Sigmoid colon (tissue), 7 donors: Measurements from ENCODE around the gene SPEM3. TPM values are rescaled to one million over a fixed set of nuclear protein-coding genes. Genes with fewer than 3 reads are reported as not detected.

Experiments
- DNase-seq: peaks from one replicate; pipeline ENCODE4 v3.0.0-alpha.2; 2019
- H3K27ac ChIP-seq, 4 donors: fragments of 200-600 bp; sonication (generic); one replicate each; pipeline ENCODE4 v1.5.1; 2016 to 2019; ENCODE audit warnings: mild to moderate bottlenecking in 1 of 4
- H3K27me3 ChIP-seq, 3 donors: fragments of 200-600 bp; sonication (generic); one replicate each; pipeline ENCODE4 v1.5.1; 2019; ENCODE audit warnings: mild to moderate bottlenecking in 1 of 3
- H3K36me3 ChIP-seq, 4 donors: fragments of 200-600 bp; sonication (generic); one replicate each; pipeline ENCODE4 v1.5.1; 2016 to 2019
- H3K4me1 ChIP-seq, 4 donors: fragments of 200-600 bp; sonication (generic); one replicate each; pipeline ENCODE4 v1.5.1; 2017 to 2019
- H3K4me3 ChIP-seq, 4 donors: fragments of 200-600 bp; sonication (generic); one replicate each; pipeline ENCODE4 v1.5.1; 2017 to 2019; ENCODE audit warnings: mild to moderate bottlenecking in 2 of 4, moderate library complexity in 1 of 4
- H3K9me3 ChIP-seq, 4 donors: fragments of 200-600 bp in 3 of 4; sonication (generic) in 3 of 4; one replicate each; pipeline versions ENCODE4 v1.5.1 to v1.6.1; 2013 to 2019
- CTCF ChIP-seq, 4 experiments: fragments of 450-650 bp in 3 of 4; fragments of 200-600 bp in 1 of 4; IDR thresholded peaks; one replicate each; pipeline ENCODE4 v1.5.1; 2016 to 2019; ENCODE audit warnings: antibody characterized with exemption in 4 of 4, mild to moderate bottlenecking in 3 of 4, moderate library complexity in 2 of 4
- EP300 ChIP-seq, 4 donors: sonication (generic); formaldehyde crosslinking; IDR thresholded peaks; one replicate each; pipeline ENCODE4 v1.6.1; 2017; ENCODE audit warnings: antibody characterized with exemption in 4 of 4
- POLR2A ChIP-seq, 2 donors: fragments of 450-650 bp; IDR thresholded peaks; one replicate each; pipeline ENCODE4 v1.6.1; 2016; ENCODE audit warnings: antibody characterized with exemption in 2 of 2, mild to moderate bottlenecking in 2 of 2, moderate library complexity in 2 of 2
- POLR2AphosphoS5 ChIP-seq, 4 donors: sonication (generic); formaldehyde crosslinking; IDR thresholded peaks; one replicate each; pipeline ENCODE4 v1.6.1; 2017; ENCODE audit warnings: antibody characterized with exemption in 4 of 4
- whole genome bisulfite sequencing, 2 donors: extraction: QIAGEN DNeasy Blood & Tissue Kit; methylation state at CpG; one replicate each; pipeline ENCODE4 v1.1.7; 2013; 5-methylcytosine and 5-hydroxymethylcytosine counted together
- intact Hi-C: fragments of 100-400 bp; cut with DNase I; formaldehyde crosslinking; loops from one replicate; pipeline ENCODE4 v1.15.1; 2023
- polyA plus RNA-seq, 3 donors: library from polyadenylated mRNA; stranded (reverse); fragments of 200-250 nt; gene quantifications; one replicate each; pipeline ENCODE4 v1.2.3, GENCODE V29; 2013
- total RNA-seq, 4 donors: library from RNA; depleted of rRNA; stranded (reverse); fragments of >200 nt; gene quantifications; one replicate each; pipeline ENCODE4 v1.1.0, GENCODE V29; 2016
- donor health status: healthy with polysubstance abuse.
- donor health status: Bipolar disorder and iron deficiency.
- donor health status: healthy.

The SPEM3 gene
- total and polyA plus RNA-seq, 7 donors, result not detected

- DNase-seq, result peak; percentile 92
- TF ChIP-seq POLR2AphosphoS5 (IDR thresholded peaks at IDR 0.05), result peak; percentile 61 to 84 (median 72)
- no peak for TF ChIP-seq CTCF (IDR thresholded peaks at IDR 0.05)
- TF ChIP-seq EP300 (IDR thresholded peaks at IDR 0.05), result peak in 1 of 4 donors; percentile 50
- no peak for TF ChIP-seq POLR2A (IDR thresholded peaks at IDR 0.05)
- Histone ChIP-seq H3K4me1 (peaks cover 0 to 73% (median 56%) of the 10 kb centered on the region in 4 donors), H3K9me3 (no peaks in the 10 kb centered on the region), H3K27me3 (no peaks in the 10 kb centered on the region), H3K36me3 (no peaks in the 10 kb centered on the region), H3K4me3 (no peak overlapping the region), H3K27ac (peak overlapping the region; percentile 94 to 100 (median 100))
- WGBS, 2 donors, result 75 to 81% methylated on average over 15 of the region's 15 CpGs
- intact Hi-C loops, result loop anchor here (2.0 kb wide), 3 partner anchors 19 to 71 kb away; partner anchors contain the start of gene TMEM256
Observed at GRCh38 chr17:7475764-7476422, 47.2 kb downstream of the SPEM3 start.

GRCh38 chr17:7476494-7476893 lies 47.8 kb downstream of the SPEM3 start:
- Histone ChIP-seq H3K27me3 (no peaks in the 10 kb centered on the region), H3K36me3 (no peaks in the 10 kb centered on the region), H3K27ac (peak overlapping the region; percentile 94 to 100 (median 100)), H3K4me3 (no peak overlapping the region), H3K9me3 (no peaks in the 10 kb centered on the region), H3K4me1 (peaks cover 0 to 73% (median 55%) of the 10 kb centered on the region in 4 donors)
- 38 to 48% methylated on average over 3 of the region's 3 CpGs for WGBS, 2 donors
- TF ChIP-seq EP300 (IDR thresholded peaks at IDR 0.05), result no peak
- no peak for TF ChIP-seq POLR2A (IDR thresholded peaks at IDR 0.05)
- TF ChIP-seq CTCF (IDR thresholded peaks at IDR 0.05), result no peak
- TF ChIP-seq POLR2AphosphoS5 (IDR thresholded peaks at IDR 0.05), result no peak
- DNase-seq, result no peak
- intact Hi-C loops, result loop anchor here (2.0 kb wide), 3 partner anchors 20 to 72 kb away; partner anchors contain the start of gene TMEM256

- WGBS, 2 donors, result 92% methylated on average over 5 of the region's 5 CpGs
- no peak for DNase-seq
- Histone ChIP-seq H3K27ac (peak overlapping the region; percentile 94 to 100 (median 100)), H3K4me3 (peak overlapping the region in 3 of 4 donors; percentile 61 to 100 (median 95)), H3K9me3 (no peaks in the 10 kb centered on the region), H3K4me1 (peaks cover 0 to 73% (median 55%) of the 10 kb centered on the region in 4 donors), H3K27me3 (no peaks in the 10 kb centered on the region), H3K36me3 (no peaks in the 10 kb centered on the region)
- no peak for TF ChIP-seq EP300 (IDR thresholded peaks at IDR 0.05)
- no peak for TF ChIP-seq POLR2A (IDR thresholded peaks at IDR 0.05)
- TF ChIP-seq POLR2AphosphoS5 (IDR thresholded peaks at IDR 0.05), result no peak
- no peak for TF ChIP-seq CTCF (IDR thresholded peaks at IDR 0.05)
- intact Hi-C loops, result loop anchor here (2.0 kb wide), 3 partner anchors 20 to 72 kb away; partner anchors contain the start of gene TMEM256
Observed at GRCh38 chr17:7476951-7477350, 48.3 kb downstream of the SPEM3 start.

GRCh38 chr17:7477392-7478275 lies 49.0 kb downstream of the SPEM3 start:
- H3K4me1 ChIP-seq, result peaks cover 0 to 79% (median 61%) of the 10 kb centered on the region in 4 donors
- intact Hi-C loops, result loop anchor here (2.0 kb wide), 3 partner anchors 21 to 73 kb away; partner anchors contain the start of gene TMEM256
- no peaks in the 10 kb centered on the region for H3K36me3 ChIP-seq
- 47 to 69% methylated on average over 26 of the region's 26 CpGs for WGBS, 2 donors
- no peaks in the 10 kb centered on the region for H3K27me3 ChIP-seq
- no peaks in the 10 kb centered on the region for H3K9me3 ChIP-seq
- H3K27ac ChIP-seq, result peak overlapping the region; percentile 94 to 100 (median 100)
- peak; percentile 82 for DNase-seq
- TF ChIP-seq POLR2A (IDR thresholded peaks at IDR 0.05) (no peak), POLR2AphosphoS5 (IDR thresholded peaks at IDR 0.05) (peak; percentile 25 to 69 (median 59))
- peak overlapping the region; percentile 61 to 100 (median 96) for H3K4me3 ChIP-seq
